Hepatocyte (in vitro differentiated cells): ENCODE data around the gene CDH18.

Source experiments
- EZH2 ChIP-seq: fragments of 200-600 bp; sonication (generic); IDR thresholded peaks from 2 replicates; pipeline ENCODE4 v1.6.1; 2016; ENCODE audit warnings: antibody characterized with exemption, mild to moderate bottlenecking, borderline replicate concordance
- EZH2phosphoT487 ChIP-seq: fragments of 200-600 bp; sonication (generic); IDR thresholded peaks from one replicate; pipeline ENCODE4 v1.6.1; 2018; ENCODE audit warnings: antibody characterized with exemption, mild to moderate bottlenecking, low read depth, moderate library complexity; ENCODE audit not compliant: unreplicated experiment, severe bottlenecking
- TF ChIP-seq, protein P1 (sequence below): fragments of 200-600 bp; sonication (generic); IDR thresholded peaks from 2 replicates; pipeline ENCODE4 v1.5.1; 2016; ENCODE audit warnings: antibody characterized with exemption, mild to moderate bottlenecking; ENCODE audit not compliant: poor library complexity

- TF ChIP-seq, protein P1, sequence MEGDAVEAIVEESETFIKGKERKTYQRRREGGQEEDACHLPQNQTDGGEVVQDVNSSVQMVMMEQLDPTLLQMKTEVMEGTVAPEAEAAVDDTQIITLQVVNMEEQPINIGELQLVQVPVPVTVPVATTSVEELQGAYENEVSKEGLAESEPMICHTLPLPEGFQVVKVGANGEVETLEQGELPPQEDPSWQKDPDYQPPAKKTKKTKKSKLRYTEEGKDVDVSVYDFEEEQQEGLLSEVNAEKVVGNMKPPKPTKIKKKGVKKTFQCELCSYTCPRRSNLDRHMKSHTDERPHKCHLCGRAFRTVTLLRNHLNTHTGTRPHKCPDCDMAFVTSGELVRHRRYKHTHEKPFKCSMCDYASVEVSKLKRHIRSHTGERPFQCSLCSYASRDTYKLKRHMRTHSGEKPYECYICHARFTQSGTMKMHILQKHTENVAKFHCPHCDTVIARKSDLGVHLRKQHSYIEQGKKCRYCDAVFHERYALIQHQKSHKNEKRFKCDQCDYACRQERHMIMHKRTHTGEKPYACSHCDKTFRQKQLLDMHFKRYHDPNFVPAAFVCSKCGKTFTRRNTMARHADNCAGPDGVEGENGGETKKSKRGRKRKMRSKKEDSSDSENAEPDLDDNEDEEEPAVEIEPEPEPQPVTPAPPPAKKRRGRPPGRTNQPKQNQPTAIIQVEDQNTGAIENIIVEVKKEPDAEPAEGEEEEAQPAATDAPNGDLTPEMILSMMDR: no peak
- no peak for TF ChIP-seq EZH2
- TF ChIP-seq EZH2phosphoT487: no peak
Measured at GRCh38 chr5:19694949-19695611, 292.9 kb downstream of the CDH18 start.
